ENCODE measurements around the gene MAPK8IP1.

GRCh38 chr11:45892856-45893255, 7.4 kb downstream of the MAPK8IP1 start:
- no peak for TF ChIP-seq CTCF (optimal IDR thresholded peaks at IDR 0.05 in 1 of 3, IDR thresholded peaks at IDR 0.05 in 1 of 3, conservative IDR thresholded peaks at IDR 0.05 in 1 of 3; ENCODE audit: extremely low read depth in 1 of 3, insufficient read depth in 2 of 3, low read length in 3 of 3)
- no peak for TF ChIP-seq EZH2 (IDR thresholded peaks at IDR 0.05; ENCODE audit: low read length)

All from keratinocyte (primary cell).